NCI-H345 (cell line): ENCODE data around the gene RASA3.

Experiments used
- DNase-seq: peaks from one replicate; lab custom pipeline; 2025; lab: John Stamatoyannopoulos, UW

The RASA3 gene

GRCh38 chr13:113934576-113934975 lies 197.8 kb downstream of the RASA3 start:
- no peak for DNase-seq

- no peak for DNase-seq
These were observed 198.5 kb downstream of the RASA3 start for GRCh38 chr13:113933901-113934300.

- no peak for DNase-seq
These were observed 200.5 kb downstream of the RASA3 start for GRCh38 chr13:113931841-113932459.

GRCh38 chr13:113930671-113931637 lies 201.5 kb downstream of the RASA3 start:
- no peak for DNase-seq

- DNase-seq: no peak
These were observed 202.5 kb downstream of the RASA3 start for GRCh38 chr13:113929628-113930615.

GRCh38 chr13:113928685-113929627 lies 203.5 kb downstream of the RASA3 start:
- DNase-seq: no peak
